HEK293T (cell line): ENCODE data around the gene DPP7.
A peak's percentile ranks its signal among the peaks of the same experiment; 100 is the strongest.

Experiments used
- CTCF ChIA-PET: fragments of 350-600 bp; formaldehyde crosslinking; extraction: SDS; loops from one replicate; lab custom pipeline; 2021; ENCODE audit warnings: antibody characterized with exemption, inconsistent platforms; lab: Yijun Ruan, JAX
- POLR2A ChIA-PET: fragments of 350-600 bp; formaldehyde crosslinking; extraction: SDS; loops from one replicate; lab custom pipeline; 2020; ENCODE audit warnings: antibody characterized with exemption, inconsistent platforms; lab: Yijun Ruan, JAX
- DNase-seq: peaks from one replicate; pipeline ENCODE4 v3.0.0; 2012; ENCODE audit warnings: mixed read lengths; ENCODE audit errors: extremely low spot score
- ARNT ChIP-seq: fragments of 450-650 bp; IDR thresholded peaks from 2 replicates; pipeline ENCODE4 v1.6.1; 2017; ENCODE audit warnings: mild to moderate bottlenecking
- BHLHE40 ChIP-seq: fragments of 450-650 bp; IDR thresholded peaks from 2 replicates; pipeline ENCODE4 v1.6.1; 2016; ENCODE audit warnings: mild to moderate bottlenecking, moderate library complexity, borderline replicate concordance
- CTBP1 ChIP-seq: fragments of 450-650 bp; IDR thresholded peaks from 2 replicates; pipeline ENCODE4 v1.6.1; 2016; ENCODE audit warnings: borderline replicate concordance
- ELF4 ChIP-seq: fragments of 450-650 bp; IDR thresholded peaks from 2 replicates; pipeline ENCODE4 v1.6.1; 2017; ENCODE audit warnings: antibody characterized with exemption
- FOXA1 ChIP-seq: fragments of 450-650 bp; IDR thresholded peaks from 2 replicates; pipeline ENCODE4 v1.6.1; 2016; ENCODE audit warnings: mild to moderate bottlenecking
- FOXK2 ChIP-seq: fragments of 450-650 bp; IDR thresholded peaks from 2 replicates; pipeline ENCODE4 v1.6.1; 2016; ENCODE audit warnings: mild to moderate bottlenecking
- FOXM1 ChIP-seq: fragments of 450-650 bp; IDR thresholded peaks from 2 replicates; pipeline ENCODE4 v1.6.1; 2017; ENCODE audit warnings: mild to moderate bottlenecking, borderline replicate concordance
- HDGF ChIP-seq: fragments of 450-650 bp; IDR thresholded peaks from 2 replicates; pipeline ENCODE4 v1.6.1; 2017; ENCODE audit warnings: antibody characterized with exemption, borderline replicate concordance
- L3MBTL2 ChIP-seq: fragments of 450-650 bp; conservative IDR thresholded peaks from 2 replicates; pipeline ENCODE4 v1.6.1; 2016; ENCODE audit warnings: mild to moderate bottlenecking
- LEF1 ChIP-seq: fragments of 450-650 bp; IDR thresholded peaks from 2 replicates; pipeline ENCODE4 v1.6.1; 2017; ENCODE audit warnings: mild to moderate bottlenecking, borderline replicate concordance
- NFRKB ChIP-seq: fragments of 450-650 bp; IDR thresholded peaks from 2 replicates; pipeline ENCODE4 v1.6.1; 2016; ENCODE audit warnings: mild to moderate bottlenecking, moderate library complexity
- SP1 ChIP-seq: fragments of 450-650 bp; IDR thresholded peaks from 2 replicates; pipeline ENCODE4 v1.6.1; 2017
- SUZ12 ChIP-seq: fragments of 450-650 bp; IDR thresholded peaks from 2 replicates; pipeline ENCODE4 v1.6.1; 2016; ENCODE audit warnings: mild to moderate bottlenecking
- TARDBP ChIP-seq: fragments of 450-650 bp; IDR thresholded peaks from 2 replicates; pipeline ENCODE4 v1.6.1; 2016
- ZNF384 ChIP-seq: fragments of 450-650 bp; IDR thresholded peaks from 2 replicates; pipeline ENCODE4 v1.6.1; 2016
- TF ChIP-seq, protein P1 (sequence below): fragments of 450-650 bp; IDR thresholded peaks from 2 replicates; pipeline ENCODE4 v1.6.1; 2016

Gene DPP7

DNA sequence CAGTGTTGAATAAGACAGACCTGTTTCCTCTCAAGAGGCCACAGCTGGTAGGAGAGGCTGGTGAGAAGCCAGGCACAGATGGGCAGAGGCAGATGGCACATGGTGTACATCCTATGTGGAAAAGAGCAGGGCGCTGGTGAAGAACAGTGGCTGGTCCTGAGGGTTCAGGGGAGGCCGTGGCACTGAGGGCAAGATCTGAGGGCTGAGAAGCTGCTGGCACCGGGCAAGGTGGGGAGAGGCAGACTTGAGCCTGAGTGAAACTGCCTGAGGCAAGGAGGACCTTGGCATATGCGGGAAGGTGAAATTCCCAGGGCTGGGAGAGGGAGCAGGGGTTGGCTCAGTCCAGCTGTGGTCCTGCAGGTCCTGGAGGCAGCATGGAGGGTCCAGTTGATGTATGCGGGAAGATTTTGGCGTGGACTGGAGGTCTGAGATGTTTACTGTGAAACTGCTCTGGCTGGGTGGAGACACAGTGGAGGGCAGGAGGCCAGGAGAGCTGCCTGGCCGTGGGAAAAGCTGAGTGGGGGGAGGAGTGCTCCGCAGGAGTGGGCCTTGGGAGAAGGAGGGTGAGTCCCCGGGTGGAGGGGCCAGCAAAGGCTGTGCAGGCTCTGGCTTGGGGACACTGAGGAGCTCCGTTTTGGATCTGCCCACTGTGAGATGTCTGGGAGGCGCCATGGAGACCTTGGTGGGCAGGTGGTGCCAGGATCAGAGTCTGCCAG, 25.1 kb downstream of the DPP7 start:
- ChIA-PET POLR2A (interaction anchor here (1.6 kb wide), 1 partner anchor 19 kb away, joined by 4 read pairs; the partner anchor contains the start of gene SAPCD2), CTCF (interaction anchor here (1.0 kb wide), 1 partner anchor 42 kb away, joined by 3 read pairs; no protein-coding TSS in a partner anchor)
- TF ChIP-seq FOXA1 = no peak
- no peak for TF ChIP-seq BHLHE40
- TF ChIP-seq FOXK2 = no peak
- TF ChIP-seq SP1 = no peak
- TF ChIP-seq NFRKB = no peak
- TF ChIP-seq FOXM1 = no peak
- TF ChIP-seq CTBP1 = no peak
- TF ChIP-seq TARDBP = no peak
- no peak for TF ChIP-seq L3MBTL2
- no peak for TF ChIP-seq SUZ12
- no peak for TF ChIP-seq ELF4
- DNase-seq = no peak

DNA sequence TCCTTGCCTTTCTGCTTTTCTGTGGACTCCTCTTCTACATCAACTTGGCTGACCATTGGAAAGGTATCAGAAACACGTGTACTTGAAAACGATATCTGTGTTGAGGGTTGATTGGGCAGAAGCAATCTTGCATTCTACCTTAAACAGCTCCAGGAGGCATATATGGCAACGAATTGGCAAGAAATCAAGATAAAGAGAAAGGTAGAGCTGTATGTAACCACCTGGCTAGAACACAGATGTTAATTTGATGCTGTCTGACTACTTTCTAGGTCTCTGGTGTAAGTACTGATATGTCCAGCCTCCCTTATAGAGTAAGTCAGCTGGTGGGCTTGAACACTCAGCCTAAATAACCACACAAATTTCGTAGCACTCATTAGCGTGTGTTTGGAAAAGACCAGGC, 26.4 kb downstream of the DPP7 start:
- no peak for TF ChIP-seq SUZ12
- TF ChIP-seq L3MBTL2 = no peak
- no peak for TF ChIP-seq ELF4
- no peak for TF ChIP-seq HDGF
- no peak for TF ChIP-seq FOXM1
- TF ChIP-seq TARDBP = no peak
- no peak for TF ChIP-seq ZNF384
- TF ChIP-seq, protein P1, sequence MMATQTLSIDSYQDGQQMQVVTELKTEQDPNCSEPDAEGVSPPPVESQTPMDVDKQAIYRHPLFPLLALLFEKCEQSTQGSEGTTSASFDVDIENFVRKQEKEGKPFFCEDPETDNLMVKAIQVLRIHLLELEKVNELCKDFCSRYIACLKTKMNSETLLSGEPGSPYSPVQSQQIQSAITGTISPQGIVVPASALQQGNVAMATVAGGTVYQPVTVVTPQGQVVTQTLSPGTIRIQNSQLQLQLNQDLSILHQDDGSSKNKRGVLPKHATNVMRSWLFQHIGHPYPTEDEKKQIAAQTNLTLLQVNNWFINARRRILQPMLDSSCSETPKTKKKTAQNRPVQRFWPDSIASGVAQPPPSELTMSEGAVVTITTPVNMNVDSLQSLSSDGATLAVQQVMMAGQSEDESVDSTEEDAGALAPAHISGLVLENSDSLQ = no peak
- TF ChIP-seq SP1 = no peak
- TF ChIP-seq NFRKB = no peak
- TF ChIP-seq FOXA1 = no peak
- TF ChIP-seq LEF1 = no peak
- no peak for TF ChIP-seq BHLHE40
- no peak for TF ChIP-seq ARNT
- no peak for TF ChIP-seq FOXK2
- no peak for TF ChIP-seq CTBP1
- ChIA-PET CTCF (interaction anchor here (1.0 kb wide), 1 partner anchor 41 kb away, joined by 3 read pairs; no protein-coding TSS in a partner anchor), POLR2A (interaction anchor here (1.0 to 1.1 kb wide), 2 partner anchors 9 to 153 kb away, joined by 3 to 4 read pairs; partner anchors contain the start of gene TUBB4B)
- DNase-seq = no peak

DNA sequence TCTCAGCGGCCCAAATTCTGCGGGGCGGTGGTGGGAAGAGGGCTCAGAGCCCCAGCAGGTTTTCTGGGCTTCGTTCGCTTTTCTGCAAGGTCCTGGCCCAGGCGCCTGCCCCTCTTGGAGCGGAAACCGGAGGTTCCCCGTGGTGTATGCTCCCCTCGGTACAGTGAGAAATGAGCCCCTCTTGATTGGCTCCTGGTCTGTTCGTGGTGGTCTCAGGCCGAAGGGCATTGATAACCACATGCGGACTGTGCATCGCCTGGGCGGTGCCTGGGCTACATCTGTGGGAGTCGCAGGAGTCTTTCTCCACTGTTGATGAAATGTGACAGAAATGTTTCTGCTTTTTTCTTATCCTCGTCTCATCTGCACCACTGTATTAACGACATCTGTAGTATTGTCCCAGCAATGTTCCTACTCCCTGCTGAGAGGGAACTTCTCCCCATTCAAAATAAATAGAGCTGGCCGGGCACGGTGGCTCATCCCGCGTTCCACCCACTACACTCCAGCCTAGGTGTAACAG, 27.1 kb downstream of the DPP7 start:
- TF ChIP-seq TARDBP (no peak), SP1 (no peak), FOXA1 (no peak), ARNT (no peak), HDGF (no peak), BHLHE40 (no peak), ELF4 (no peak), FOXM1 (no peak), SUZ12 (no peak), CTBP1 (no peak), LEF1 (no peak), NFRKB (no peak), ZNF384 (no peak), L3MBTL2 (no peak), FOXK2 (no peak)
- TF ChIP-seq, protein P1 = no peak
- no peak for DNase-seq
- CTCF ChIA-PET = interaction anchor here (1.2 to 1.6 kb wide), 3 partner anchors 20 to 41 kb away, joined by 6 to 8 read pairs (median 6); no protein-coding TSS in a partner anchor
- POLR2A ChIA-PET = interaction anchor here (1.0 to 2.4 kb wide), 15 partner anchors 8 to 153 kb away, joined by 3 to 27 read pairs (median 4); partner anchors contain the start of genes LRRC26, SAPCD2 and TUBB4B

DNA sequence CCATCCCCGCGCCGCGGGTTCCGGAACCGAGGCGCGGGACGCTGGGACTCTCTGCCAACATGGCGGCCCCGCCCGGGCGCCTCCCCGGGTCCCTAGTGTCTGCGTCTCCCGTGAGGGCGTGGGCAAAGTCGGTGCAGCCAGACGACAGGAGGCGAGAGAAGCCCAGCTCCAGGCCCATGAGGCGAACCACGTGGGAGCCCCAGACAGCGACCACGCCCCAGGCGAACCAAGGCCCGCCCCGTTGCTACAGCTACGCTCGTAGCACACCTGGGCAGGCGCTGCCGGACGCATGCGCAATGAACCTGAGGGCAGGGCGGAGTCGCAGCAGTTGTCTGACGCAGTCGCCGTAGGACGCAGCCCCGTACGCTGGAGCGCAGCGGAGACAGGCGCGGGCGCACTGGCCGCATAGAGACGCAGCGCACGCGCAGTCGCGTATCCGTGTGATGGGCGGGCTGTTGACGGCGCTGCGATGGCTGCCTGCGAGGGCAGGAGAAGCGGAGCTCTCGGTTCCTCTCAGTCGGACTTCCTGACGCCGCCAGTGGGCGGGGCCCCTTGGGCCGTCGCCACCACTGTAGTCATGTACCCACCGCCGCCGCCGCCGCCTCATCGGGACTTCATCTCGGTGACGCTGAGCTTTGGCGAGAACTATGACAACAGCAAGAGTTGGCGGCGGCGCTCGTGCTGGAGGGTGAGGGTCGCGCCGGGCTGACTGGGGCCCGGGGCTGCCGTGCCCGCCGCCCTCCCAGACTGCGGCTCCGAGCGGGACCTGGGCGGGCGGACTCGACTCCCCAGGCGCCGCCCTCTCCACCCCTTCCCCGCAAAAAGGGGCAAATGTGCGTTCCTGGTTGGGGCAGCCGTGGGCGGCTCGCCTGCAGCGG, 27.8 kb downstream of the DPP7 start, which contains the start of gene MAN1B1:
Gene MAN1B1, plus strand, starts transcription at position 455 of the 878 bp plus-strand sequence. Its CDS starts 15 bp downstream, at position 470.
- DNase-seq = peak; percentile 99
- no peak for TF ChIP-seq CTBP1
- peak; percentile 56; the same call in 1 of the 2 replicates for TF ChIP-seq L3MBTL2
- no peak for TF ChIP-seq SP1
- TF ChIP-seq BHLHE40 = no peak
- peak; percentile 43; the same call in 1 of the 2 replicates for TF ChIP-seq HDGF
- no peak for TF ChIP-seq ZNF384
- no peak for TF ChIP-seq ELF4
- no peak for TF ChIP-seq LEF1
- peak; percentile 53; the same call in 1 of the 2 replicates for TF ChIP-seq TARDBP
- TF ChIP-seq NFRKB = no peak
- TF ChIP-seq, protein P1 = peak; percentile 92
- ChIA-PET CTCF (interaction anchor here (0.6 to 1.6 kb wide), 10 partner anchors 9 to 141 kb away, joined by 3 to 8 read pairs (median 4); partner anchors contain the start of genes ABCA2 and UAP1L1), POLR2A (interaction anchor here (0.7 to 2.4 kb wide), 32 partner anchors 9 to 312 kb away, joined by 3 to 27 read pairs (median 4); partner anchors contain the start of genes ANAPC2, LRRC26, RNF224 and SAPCD2)
